Stimulated activated CD8-positive, alpha-beta memory T cell treated with anti-CD3 and anti-CD28 coated beads, Interleukin-15, amount 100 ng/mL, for 24 hours (primary cell): ENCODE results near the gene SHMT2.

ENCODE experiments used
- DNase-seq: peaks from one replicate; pipeline ENCODE4 v3.0.0-alpha.2; 2020; ENCODE audit warnings: low read depth

SHMT2 gene

DNA sequence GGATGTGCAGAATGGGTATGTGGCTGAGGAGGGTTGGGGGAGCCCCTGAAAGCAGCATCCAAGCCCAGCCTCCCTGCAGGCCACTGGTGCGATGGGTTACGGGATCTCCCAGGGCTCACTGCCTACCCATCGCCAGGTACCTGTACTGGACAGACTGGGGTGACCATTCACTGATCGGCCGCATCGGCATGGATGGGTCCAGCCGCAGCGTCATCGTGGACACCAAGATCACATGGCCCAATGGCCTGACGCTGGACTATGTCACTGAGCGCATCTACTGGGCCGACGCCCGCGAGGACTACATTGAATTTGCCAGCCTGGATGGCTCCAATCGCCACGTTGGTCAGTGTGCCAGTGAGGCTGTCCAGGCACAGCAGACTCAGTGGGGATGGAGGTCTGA is 31.2 kb upstream of the SHMT2 start:
- DNase-seq = no peak

DNA sequence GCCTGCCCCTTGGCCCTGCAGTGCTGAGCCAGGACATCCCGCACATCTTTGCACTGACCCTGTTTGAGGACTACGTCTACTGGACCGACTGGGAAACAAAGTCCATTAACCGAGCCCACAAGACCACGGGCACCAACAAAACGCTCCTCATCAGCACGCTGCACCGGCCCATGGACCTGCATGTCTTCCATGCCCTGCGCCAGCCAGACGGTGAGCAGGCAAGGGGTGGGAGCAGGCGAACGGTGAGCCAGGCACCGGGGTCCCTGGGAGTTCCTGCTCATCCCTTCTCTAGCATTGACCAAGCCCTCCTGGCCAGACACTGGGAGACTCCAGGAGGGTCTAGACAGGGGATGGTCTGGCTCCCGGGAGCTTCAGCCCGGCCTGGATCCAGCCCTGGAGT is 30.3 kb upstream of the SHMT2 start:
- no peak for DNase-seq

DNA sequence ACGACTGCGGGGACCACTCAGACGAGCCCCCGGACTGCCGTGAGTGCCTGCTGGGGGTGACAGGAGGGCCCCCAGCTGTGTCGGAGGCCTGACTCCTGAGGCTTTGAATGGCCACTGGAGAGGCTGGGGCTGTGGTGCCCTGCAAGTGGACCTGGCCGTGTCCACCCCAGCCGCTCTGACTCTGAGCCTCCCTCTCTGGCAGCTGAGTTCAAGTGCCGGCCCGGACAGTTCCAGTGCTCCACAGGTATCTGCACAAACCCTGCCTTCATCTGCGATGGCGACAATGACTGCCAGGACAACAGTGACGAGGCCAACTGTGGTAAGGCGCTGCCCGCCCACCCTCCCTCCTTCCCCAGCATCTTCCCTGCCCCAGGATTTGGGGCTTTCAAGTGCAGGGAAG is 29.0 kb upstream of the SHMT2 start:
- no peak for DNase-seq

DNA sequence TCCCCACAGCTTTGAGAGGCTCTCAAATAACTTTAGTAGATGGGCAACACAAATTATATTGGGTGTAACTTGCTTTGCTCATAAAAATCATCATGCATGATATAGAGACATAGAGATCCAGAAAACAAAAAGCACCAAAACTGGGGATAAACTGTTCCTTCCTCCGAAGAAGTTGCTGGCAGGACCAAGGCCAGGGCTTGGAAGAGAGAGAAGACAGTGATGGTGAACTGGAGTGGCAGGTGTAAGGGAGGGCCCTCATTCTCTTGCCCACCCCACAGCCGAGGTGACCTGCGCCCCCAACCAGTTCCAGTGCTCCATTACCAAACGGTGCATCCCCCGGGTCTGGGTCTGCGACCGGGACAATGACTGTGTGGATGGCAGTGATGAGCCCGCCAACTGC is 28.3 kb upstream of the SHMT2 start:
- DNase-seq = no peak

DNA sequence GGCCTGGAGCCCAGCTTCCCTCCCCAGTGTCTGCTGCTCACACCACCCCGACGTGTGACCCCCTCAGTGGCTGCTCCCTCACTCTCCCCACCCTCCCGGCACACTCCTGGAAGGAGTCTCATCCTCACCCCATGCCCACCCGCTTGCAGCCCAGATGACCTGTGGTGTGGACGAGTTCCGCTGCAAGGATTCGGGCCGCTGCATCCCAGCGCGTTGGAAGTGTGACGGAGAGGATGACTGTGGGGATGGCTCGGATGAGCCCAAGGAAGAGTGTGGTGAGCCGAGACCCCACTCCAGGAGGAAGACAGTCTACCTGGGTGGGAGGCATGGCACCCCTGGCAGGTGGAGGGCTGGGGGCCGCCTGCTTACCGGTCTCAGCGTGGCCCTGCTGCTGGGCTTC is 27.9 kb upstream of the SHMT2 start:
- DNase-seq = no peak

DNA sequence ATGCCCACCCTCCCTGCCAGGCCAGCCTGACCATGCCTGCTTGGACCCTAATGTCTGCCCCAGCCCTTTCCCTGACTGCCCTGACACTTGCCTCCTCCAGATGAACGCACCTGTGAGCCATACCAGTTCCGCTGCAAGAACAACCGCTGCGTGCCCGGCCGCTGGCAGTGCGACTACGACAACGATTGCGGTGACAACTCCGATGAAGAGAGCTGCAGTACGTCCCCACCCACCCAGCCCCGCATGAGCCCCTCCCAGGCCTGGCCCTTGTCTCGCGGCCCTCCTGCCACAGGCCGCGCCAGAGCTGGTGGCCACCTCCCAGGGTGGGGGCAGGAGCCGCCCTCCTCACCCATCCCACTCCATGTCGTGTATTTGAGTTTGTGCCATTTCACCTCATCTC is 27.2 kb upstream of the SHMT2 start:
- no peak for DNase-seq

DNA sequence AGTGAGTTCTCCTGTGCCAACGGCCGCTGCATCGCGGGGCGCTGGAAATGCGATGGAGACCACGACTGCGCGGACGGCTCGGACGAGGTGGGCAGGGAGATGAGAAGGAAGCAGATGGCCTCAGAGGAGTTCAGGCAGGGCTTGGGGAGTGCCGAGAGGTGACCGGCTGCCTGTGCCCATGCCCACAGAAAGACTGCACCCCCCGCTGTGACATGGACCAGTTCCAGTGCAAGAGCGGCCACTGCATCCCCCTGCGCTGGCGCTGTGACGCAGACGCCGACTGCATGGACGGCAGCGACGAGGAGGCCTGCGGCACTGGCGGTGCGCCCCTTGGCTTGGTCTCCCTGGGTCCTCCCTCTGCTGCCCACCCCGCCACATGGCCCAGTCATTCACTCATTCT is 26.3 kb upstream of the SHMT2 start:
- no peak for DNase-seq

DNA sequence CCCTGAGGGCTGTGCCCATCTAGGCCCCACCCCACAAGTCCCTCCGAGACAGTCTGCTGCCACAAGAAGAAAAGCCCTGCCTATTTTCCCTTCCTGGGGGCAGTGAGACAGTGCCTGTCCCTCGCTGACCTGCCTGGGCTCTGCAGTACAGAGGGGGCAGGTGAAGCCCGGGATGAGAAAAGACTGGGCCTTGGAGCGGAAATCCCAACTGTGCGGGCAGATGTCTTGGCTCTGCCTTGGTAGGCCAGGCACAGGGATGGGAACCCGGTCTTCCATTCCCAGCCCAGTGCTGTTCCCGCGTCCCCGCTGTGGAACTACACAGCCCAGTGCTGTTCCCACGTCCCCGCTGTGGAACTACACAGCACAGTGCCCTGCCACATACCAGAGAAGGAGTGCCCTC is 25.7 kb upstream of the SHMT2 start:
- DNase-seq = no peak

DNA sequence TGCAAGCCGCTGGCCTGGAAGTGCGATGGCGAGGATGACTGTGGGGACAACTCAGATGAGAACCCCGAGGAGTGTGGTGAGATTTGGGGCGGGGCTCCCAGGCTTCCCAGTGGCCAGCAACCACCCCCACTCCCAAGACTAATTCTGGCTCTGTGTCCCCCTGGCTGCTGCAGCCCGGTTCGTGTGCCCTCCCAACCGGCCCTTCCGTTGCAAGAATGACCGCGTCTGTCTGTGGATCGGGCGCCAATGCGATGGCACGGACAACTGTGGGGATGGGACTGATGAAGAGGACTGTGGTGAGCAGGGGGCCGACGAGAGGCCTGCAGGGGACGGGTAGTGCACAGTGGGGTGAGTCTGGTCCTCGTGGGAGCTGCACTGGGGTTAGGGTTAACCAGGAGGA is 25.1 kb upstream of the SHMT2 start:
- DNase-seq = no peak

DNA sequence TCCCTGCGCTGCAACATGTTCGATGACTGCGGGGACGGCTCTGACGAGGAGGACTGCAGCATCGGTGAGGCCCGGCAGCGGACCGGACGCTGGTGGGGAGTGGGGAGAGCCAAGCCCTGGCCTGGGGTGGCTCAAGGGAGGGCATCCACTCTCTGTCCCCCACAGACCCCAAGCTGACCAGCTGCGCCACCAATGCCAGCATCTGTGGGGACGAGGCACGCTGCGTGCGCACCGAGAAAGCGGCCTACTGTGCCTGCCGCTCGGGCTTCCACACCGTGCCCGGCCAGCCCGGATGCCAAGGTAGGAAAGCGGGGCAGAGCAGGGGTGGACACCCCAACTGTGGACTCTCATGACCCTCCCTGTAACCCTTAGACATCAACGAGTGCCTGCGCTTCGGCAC is 24.3 kb upstream of the SHMT2 start:
- no peak for DNase-seq

DNA sequence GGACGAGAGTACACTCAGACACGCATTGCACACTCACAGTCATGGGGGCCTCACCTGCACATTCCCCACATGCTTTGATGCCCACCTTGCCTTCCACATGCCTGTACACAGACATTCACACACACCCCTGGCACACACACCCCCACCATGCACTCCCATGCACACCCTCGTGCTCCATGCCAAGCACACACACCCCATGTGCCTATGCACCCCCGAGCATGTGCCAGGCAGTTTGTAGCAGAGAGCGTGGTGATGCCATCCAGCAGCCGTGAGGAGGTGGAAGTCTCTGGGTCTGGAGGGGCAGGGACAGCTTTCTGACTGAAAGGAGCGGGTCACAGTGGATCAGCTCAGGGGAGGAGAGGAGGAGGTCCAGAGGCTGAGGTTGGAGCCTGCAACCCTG is 23.6 kb upstream of the SHMT2 start:
- DNase-seq = no peak

DNA sequence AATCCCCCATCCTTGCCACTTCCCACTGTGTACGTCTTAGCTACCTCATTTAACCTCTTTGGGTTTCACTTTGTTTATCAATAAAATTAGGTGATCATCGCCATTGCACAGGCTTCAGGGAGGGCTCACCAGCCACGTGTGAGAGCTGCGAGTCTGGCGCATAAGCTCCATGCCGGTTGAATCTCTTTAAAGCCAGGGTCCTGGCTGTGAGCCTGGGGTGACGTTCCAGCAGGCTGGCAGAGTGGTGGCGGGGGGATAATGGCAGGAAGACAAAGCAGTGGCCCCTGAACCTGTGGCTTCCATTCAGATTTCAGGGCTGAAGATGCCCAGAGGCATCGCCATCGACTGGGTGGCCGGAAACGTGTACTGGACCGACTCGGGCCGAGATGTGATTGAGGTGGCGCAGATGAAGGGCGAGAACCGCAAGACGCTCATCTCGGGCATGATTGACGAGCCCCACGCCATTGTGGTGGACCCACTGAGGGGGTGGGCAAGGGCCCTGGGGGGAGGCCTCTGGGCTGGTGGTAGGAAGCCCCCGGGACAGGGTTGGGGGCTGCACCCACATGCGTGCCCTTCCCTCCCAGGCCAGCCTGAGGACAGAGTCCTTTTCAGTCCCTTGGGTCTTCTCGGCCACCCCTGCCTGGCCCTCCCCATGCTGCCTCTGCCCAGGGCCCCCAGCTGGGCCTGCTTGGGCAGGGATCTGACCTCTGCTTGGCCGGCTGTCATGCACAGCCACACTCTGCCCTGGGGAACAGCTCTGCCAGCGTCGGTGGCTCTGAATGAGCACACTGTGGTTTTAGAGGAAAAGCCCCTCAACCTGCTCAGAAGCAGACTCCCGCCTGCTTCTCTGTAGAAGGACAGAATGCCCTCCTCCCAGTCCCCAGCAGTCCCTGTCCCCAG is 21.5 kb upstream of the SHMT2 start:
- DNase-seq = no peak

DNA sequence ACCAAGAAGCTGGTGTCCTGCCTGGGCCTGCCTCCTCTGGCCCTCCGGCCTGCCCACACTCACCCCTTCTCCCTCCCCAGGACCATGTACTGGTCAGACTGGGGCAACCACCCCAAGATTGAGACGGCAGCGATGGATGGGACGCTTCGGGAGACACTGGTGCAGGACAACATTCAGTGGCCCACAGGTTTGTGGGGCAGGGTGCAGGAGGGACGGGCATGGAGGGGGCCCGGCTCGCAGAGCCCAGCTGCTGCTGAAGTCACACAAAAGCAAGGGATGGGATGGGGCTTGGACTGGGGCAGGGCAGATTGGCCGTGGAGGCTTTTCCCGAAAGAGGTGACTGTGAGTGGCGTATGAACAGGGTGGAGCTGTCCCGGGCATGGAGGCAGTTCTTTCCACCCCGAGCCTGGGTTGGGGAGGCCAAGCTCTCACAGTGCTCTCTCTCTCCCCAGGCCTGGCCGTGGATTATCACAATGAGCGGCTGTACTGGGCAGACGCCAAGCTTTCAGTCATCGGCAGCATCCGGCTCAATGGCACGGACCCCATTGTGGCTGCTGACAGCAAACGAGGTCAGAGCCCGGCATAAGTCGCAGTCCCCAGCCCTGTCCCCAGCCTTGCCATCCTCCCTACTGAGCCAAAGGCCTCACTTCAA is 20.8 kb upstream of the SHMT2 start:
- DNase-seq = no peak

DNA sequence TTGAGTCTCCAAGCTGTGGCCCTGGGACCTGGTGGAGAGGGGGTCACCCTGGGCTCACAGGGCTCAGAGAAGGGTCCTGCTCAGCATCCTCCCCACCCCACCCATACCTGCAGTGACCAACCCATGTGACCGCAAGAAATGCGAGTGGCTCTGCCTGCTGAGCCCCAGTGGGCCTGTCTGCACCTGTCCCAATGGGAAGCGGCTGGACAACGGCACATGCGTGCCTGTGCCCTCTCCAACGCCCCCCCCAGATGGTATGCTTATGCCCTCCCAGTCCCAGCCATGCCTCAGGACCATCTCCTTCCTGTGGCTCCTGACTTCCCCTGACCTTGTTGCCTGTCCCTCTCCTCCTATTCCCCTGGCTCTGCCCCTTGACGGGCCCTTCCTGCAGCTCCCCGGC is 19.6 kb upstream of the SHMT2 start:
- no peak for DNase-seq

DNA sequence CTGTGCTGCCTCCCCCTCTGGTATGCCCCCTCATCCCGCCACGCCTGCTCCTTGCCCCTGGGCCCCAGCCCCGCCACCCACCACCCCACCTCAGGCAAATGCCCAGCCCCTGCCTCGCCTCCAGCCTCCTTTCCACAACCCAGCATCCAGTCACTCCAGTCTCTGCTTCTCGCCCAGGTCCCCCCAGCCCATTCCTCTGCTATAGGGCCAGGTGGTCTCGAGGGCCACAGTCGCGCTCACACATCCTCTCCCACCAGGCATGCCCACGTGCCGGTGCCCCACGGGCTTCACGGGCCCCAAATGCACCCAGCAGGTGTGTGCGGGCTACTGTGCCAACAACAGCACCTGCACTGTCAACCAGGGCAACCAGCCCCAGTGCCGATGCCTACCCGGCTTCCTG is 19.1 kb upstream of the SHMT2 start:
- no peak for DNase-seq

DNA sequence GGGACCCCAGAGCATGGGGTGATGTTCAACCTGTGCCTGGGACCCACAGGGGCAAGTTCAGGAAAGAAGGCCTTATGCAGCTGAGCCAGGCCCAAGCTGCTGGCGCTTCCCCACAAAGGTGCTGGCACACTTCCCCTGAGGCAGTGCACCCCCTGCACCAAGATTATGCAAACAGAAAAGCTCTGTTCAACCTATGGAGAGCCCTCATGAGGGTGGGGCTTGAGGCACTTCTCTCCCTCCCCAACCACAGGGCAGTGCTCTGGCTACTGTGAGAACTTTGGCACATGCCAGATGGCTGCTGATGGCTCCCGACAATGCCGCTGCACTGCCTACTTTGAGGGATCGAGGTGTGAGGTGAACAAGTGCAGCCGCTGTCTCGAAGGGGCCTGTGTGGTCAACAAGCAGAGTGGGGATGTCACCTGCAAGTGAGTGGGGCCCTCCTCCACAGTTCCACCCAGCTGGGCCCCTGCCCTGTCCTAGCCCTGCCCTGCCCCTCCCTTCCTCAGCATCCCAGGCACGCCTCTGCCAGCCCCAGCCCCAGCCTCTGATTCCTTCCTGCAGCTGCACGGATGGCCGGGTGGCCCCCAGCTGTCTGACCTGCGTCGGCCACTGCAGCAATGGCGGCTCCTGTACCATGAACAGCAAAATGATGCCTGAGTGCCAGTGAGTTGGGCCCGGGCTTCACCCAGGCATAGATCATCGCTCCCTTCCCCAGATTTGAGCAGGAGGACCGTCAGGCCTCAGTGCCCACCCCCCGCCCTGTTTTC is 18.4 kb upstream of the SHMT2 start:
- no peak for DNase-seq

DNA sequence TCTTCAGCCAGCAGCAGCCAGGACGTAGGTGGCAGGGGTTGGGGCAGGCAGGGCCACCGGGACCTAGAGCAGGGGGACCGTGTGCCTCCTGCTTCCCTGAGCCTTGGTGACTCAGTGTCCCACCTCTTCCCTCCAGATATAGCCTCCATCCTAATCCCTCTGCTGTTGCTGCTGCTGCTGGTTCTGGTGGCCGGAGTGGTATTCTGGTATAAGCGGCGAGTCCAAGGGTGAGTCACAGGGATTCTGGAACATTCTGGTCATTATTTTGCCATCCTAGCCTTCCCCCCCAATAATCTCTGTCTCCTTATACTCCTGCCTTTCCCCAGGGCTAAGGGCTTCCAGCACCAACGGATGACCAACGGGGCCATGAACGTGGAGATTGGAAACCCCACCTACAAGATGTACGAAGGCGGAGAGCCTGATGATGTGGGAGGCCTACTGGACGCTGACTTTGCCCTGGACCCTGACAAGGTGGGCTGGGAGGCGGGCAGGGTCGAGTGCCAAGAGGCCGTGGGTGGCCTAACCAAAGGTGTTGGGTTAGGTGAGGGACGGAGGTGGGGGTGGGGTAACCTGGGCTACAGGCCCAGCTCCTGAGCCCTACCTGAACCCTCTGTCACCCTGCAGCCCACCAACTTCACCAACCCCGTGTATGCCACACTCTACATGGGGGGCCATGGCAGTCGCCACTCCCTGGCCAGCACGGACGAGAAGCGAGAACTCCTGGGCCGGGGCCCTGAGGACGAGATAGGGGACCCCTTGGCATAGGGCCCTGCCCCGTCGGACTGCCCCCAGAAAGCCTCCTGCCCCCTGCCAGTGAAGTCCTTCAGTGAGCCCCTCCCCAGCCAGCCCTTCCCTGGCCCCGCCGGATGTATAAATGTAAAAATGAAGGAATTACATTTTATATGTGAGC is 17.5 kb upstream of the SHMT2 start:
- DNase-seq = no peak

DNA sequence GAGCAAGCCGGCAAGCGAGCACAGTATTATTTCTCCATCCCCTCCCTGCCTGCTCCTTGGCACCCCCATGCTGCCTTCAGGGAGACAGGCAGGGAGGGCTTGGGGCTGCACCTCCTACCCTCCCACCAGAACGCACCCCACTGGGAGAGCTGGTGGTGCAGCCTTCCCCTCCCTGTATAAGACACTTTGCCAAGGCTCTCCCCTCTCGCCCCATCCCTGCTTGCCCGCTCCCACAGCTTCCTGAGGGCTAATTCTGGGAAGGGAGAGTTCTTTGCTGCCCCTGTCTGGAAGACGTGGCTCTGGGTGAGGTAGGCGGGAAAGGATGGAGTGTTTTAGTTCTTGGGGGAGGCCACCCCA is 16.8 kb upstream of the SHMT2 start:
- no peak for DNase-seq

DNA sequence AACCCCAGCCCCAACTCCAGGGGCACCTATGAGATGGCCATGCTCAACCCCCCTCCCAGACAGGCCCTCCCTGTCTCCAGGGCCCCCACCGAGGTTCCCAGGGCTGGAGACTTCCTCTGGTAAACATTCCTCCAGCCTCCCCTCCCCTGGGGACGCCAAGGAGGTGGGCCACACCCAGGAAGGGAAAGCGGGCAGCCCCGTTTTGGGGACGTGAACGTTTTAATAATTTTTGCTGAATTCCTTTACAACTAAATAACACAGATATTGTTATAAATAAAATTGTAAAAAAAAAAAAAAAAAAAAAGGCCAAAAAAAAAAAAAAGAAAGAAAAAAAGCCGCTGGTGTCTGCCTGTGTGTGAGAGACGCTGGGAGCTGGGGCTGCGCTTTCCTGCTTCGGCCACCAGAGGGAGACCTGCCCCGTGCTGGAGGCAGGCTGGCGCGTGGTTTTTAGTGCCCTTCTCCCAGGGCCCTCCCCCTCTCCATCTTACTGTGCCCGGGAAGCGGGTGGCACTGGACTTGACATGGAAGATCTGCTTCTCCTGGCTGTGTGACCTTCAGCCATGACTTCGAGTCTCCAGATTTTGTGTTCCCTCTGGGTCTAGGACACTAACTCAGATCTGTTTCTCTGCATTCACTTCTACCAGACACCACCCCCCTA is 16.3 kb upstream of the SHMT2 start:
- DNase-seq = peak; percentile 69

DNA sequence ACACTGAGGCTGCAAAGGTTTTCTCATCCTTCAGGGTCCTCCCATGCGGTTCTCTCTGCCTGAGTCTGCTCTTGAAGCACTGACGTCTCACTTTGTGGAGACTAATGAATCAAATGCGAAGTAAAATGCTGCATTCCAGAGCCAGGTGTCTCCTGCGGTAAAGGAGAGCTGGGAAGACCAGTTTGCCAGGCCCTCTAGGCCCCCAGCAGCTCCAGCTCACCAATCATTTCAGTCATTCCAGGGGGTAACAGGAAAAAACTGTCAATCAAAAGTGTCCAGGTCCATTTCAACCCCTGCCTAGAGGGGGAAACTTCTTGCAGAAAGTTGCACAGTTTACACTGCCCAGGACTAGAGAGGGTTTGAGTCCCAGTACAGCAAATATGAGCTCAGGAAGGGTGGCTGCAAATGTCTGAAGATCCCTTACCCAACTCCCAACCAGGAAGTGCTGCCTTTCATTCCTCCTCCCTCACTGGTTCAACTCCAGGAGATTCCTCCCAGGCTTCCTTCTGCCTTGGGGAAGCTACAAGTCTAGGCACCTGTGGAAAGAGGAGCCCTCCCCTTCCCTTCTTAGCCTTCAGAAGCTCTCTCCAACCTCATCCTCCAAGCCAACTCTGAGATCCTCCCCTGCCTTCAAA is 15.6 kb upstream of the SHMT2 start:
- DNase-seq = no peak

DNA sequence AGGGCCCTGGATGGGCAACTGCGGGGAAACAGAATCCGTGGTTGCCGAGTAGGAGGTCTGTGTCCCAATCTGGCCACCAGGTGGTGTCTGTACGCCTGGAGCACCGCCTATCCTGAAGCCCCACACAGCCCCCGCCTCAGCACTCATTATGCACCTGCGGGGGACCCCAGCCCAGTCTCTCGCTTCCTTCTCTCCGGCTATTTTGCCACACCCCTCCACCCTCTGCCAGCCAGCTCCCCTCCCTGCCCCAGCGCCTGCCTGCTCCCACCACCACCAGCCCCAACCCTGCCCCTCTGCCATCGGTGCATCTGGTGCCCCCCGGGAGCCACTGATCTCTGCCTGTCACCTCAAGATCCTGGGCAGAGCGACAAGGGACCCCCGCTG is 15.1 kb upstream of the SHMT2 start:
- DNase-seq = no peak
